Measurements from ENCODE around the gene MT1M. TPM values are rescaled to one million over a fixed set of nuclear protein-coding genes. Genes with fewer than 3 reads are reported as not detected.

MT1M gene
- polyA plus RNA-seq, 3 donors: not detected

GRCh38 chr16:56679078-56679730 lies 46.7 kb downstream of the MT1M start:
- H3K27ac ChIP-seq (ENCODE audit: low read depth in 1 of 2, low read length in 2 of 2): no peak overlapping the region
- no peak for TF ChIP-seq CTCF (IDR thresholded peaks at IDR 0.05)
- WGBS (ENCODE audit: insufficient coverage): 100% methylated on average over 1 of the region's 3 CpGs
- Mint-ChIP-seq H3K9me3 (peaks cover 0 to 11% (median 0%) of the 10 kb centered on the region in 7 donors), H3K36me3 (peaks cover 7 to 8% of the 10 kb centered on the region in 2 donors), H3K27ac (no peak overlapping the region), H3K4me3 (no peak overlapping the region), H3K4me1 (peaks cover 33% of the 10 kb centered on the region), H3K27me3 (ENCODE audit: low read depth in 3 of 3) (peaks cover 39 to 42% (median 40%) of the 10 kb centered on the region in 3 donors)
- no peaks in the 10 kb centered on the region for H3K36me3 ChIP-seq (replicated peaks in 1 of 2; ENCODE audit: control insufficient read depth in 1 of 2, insufficient read depth in 2 of 2, low read length in 2 of 2)
- intact Hi-C loops (cut with micrococcal nuclease): no loop called here
- H3K9me3 ChIP-seq (replicated peaks in 1 of 2; ENCODE audit: control insufficient read depth in 1 of 2, insufficient read depth in 1 of 2, low read length in 2 of 2): peaks cover 0 to 11% of the 10 kb centered on the region in 2 donors
- no peak for DNase-seq
- no peak overlapping the region for H3K4me3 ChIP-seq (replicated peaks in 1 of 3; ENCODE audit: low read depth in 2 of 3, low read length in 3 of 3)
- peaks cover 14 to 32% of the 10 kb centered on the region in 2 donors for H3K27me3 ChIP-seq (ENCODE audit: control insufficient read depth in 2 of 2, insufficient read depth in 2 of 2, low read length in 2 of 2)
- H4K20me1 ChIP-seq (ENCODE audit: insufficient read depth, low read length): no peaks in the 10 kb centered on the region
- H3K9ac ChIP-seq (ENCODE audit: insufficient read depth, low read length, poor library complexity, severe bottlenecking): no peak overlapping the region
- peaks cover 15 to 24% of the 10 kb centered on the region in 2 donors for H3K4me1 ChIP-seq (ENCODE audit: control insufficient read depth in 1 of 2, insufficient read depth in 2 of 2, low read length in 2 of 2)
- no peaks in the 10 kb centered on the region for H3K79me2 ChIP-seq (ENCODE audit: insufficient read depth, low read length)
- no peak overlapping the region for H3K4me2 ChIP-seq (replicated peaks; ENCODE audit: extremely low read depth, low read length, poor library complexity, severe bottlenecking)
- no peak overlapping the region for H2AFZ ChIP-seq (ENCODE audit: insufficient read depth, low read depth, low read length, poor library complexity, severe bottlenecking)

- peaks cover 33% of the 10 kb centered on the region for H3K4me1 Mint-ChIP-seq
- DNase-seq: peak in 2 of 3 donors; percentile 2 to 31
- H3K4me3 ChIP-seq (replicated peaks in 1 of 3; ENCODE audit: low read depth in 2 of 3, low read length in 3 of 3): no peak overlapping the region
- peaks cover 0 to 11% (median 0%) of the 10 kb centered on the region in 7 donors for H3K9me3 Mint-ChIP-seq
- H3K4me1 ChIP-seq (ENCODE audit: control insufficient read depth in 1 of 2, insufficient read depth in 2 of 2, low read length in 2 of 2): peaks cover 15 to 24% of the 10 kb centered on the region in 2 donors
- H3K27ac Mint-ChIP-seq: no peak overlapping the region
- H3K36me3 ChIP-seq (replicated peaks in 1 of 2; ENCODE audit: control insufficient read depth in 1 of 2, insufficient read depth in 2 of 2, low read length in 2 of 2): no peaks in the 10 kb centered on the region
- peaks cover 8 to 9% of the 10 kb centered on the region in 2 donors for H3K36me3 Mint-ChIP-seq
- no peak overlapping the region for H3K4me3 Mint-ChIP-seq
- H3K79me2 ChIP-seq (ENCODE audit: insufficient read depth, low read length): no peaks in the 10 kb centered on the region
- intact Hi-C loops (cut with micrococcal nuclease): no loop called here
- peaks cover 0 to 11% of the 10 kb centered on the region in 2 donors for H3K9me3 ChIP-seq (replicated peaks in 1 of 2; ENCODE audit: control insufficient read depth in 1 of 2, insufficient read depth in 1 of 2, low read length in 2 of 2)
- H2AFZ ChIP-seq (ENCODE audit: insufficient read depth, low read depth, low read length, poor library complexity, severe bottlenecking): no peak overlapping the region
- H4K20me1 ChIP-seq (ENCODE audit: insufficient read depth, low read length): no peaks in the 10 kb centered on the region
- peaks cover 14 to 30% of the 10 kb centered on the region in 2 donors for H3K27me3 ChIP-seq (ENCODE audit: control insufficient read depth in 2 of 2, insufficient read depth in 2 of 2, low read length in 2 of 2)
- H3K4me2 ChIP-seq (replicated peaks; ENCODE audit: extremely low read depth, low read length, poor library complexity, severe bottlenecking): no peak overlapping the region
- 86% methylated on average over 4 of the region's 6 CpGs for WGBS (ENCODE audit: insufficient coverage)
- H3K27me3 Mint-ChIP-seq (ENCODE audit: low read depth in 3 of 3): peaks cover 36 to 38% (median 37%) of the 10 kb centered on the region in 3 donors
- H3K27ac ChIP-seq (ENCODE audit: low read depth in 1 of 2, low read length in 2 of 2): no peak overlapping the region
- no peak overlapping the region for H3K9ac ChIP-seq (ENCODE audit: insufficient read depth, low read length, poor library complexity, severe bottlenecking)
- no peak for TF ChIP-seq CTCF (IDR thresholded peaks at IDR 0.05)
These were observed 47.4 kb downstream of the MT1M start for GRCh38 chr16:56679818-56680217.

All from CD14-positive monocyte (primary cell).